Measurements from ENCODE around the gene METAP1.
"Not testable (repeated sequence)": the region's sequence is repeated elsewhere in the genome, so short reads cannot be mapped to it uniquely, and the experiment has no call there.

Gene METAP1

DNA sequence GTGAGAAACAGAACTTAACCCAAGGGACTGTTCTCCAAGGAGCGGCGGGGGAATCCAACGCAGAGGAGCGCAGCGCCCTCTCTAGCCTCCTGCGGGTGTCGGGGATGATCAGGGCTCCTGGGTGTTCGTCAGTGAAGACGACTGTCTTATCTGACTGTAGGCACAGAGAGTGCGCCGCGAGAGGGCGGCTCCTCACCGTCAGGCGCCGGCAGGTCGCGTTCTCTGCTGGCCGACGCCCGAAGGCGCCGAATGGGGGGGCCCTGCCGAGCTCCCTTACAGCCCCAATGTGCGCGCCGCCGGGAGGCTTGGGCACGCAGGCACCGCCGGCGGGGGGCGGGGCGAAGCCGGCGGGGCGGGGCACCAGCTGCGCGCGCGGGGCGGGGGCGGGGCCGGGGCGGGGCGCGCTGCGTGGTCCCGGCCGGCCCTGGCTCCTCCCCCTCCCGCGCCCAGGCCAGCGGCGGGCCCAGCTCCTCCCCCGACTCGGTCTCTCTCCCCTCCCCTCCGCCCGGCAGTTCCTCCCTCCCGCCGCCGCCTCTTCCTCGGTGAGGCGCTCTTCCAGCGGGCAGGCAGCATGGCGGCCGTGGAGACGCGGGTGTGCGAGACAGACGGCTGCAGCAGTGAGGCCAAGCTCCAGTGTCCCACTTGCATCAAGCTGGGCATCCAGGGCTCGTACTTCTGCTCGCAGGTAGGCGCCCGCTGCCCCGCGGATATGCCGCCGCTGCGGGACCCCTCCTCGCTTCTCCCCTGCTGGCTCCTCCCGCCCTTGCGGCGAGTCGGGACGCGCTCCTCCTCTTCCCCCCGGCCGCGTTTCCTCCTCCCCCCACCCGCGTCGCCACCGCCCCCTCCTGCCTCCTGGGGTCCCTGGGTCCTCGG is at the start of gene METAP1:
METAP1 (plus strand) TSS at position 539 of the 873 bp plus-strand sequence; CDS start at position 572, 33 bp downstream.
- DNase-seq (ENCODE audit: low spot score) = peak; percentile 98

DNA sequence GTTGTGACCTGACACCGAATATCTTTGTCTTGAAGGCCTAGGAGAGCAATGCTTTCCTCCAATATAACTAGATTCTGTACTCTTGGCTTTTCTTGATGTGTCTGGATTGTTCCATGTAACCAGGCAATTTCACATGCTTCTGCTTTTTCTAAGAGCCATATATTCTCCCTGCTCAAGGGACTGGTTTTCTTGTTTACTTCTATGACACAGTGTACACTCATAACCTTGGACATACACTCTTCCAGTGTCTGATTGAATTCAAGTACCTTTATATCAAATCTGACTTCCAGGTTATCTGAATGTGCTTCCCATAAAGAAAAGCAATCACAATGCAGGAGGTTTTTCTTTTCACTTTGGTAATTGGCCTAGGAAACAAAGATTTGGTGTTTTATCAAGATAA is 49.2 kb upstream of the METAP1 start:
- no peak for DNase-seq (ENCODE audit: low spot score)

DNA sequence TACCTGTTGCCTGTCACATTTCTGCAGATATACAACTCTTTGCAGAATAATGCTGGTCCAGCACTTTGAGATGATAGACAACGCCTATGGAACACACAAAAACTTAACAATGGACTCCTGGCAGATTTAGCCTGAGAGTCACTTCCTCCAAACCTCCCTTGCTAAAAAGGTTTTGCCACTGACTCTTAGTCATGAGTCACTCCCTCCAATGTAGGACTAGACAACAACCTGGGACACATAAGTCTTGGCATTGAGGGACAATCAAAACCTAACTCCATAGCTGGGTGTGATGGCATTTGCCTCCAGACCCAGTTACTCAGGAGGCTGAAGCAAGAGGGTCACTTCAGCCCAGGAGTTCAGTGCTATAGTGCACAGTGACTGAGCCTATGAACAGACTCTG is 44.6 kb upstream of the METAP1 start:
- DNase-seq (ENCODE audit: low spot score) = no peak

DNA sequence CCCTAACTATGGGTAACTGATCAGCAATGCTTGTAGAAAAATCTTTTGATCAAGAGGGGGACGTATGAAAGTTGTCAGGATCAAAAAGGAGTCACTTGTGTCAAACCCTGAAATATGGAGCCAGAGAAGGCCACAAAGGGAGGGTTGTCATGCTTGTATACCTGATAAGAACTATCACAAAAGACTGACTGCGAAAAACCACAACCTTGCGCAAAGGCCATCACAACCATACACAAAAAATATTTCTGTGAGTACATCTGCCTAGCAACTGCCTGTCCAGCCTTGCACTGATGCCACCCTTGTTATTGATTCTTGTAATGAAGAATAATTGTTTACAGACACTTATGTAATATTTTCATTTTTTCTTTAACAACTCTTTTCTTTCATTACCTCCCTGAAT is 43.8 kb upstream of the METAP1 start:
- DNase-seq (ENCODE audit: low spot score) = no peak

DNA sequence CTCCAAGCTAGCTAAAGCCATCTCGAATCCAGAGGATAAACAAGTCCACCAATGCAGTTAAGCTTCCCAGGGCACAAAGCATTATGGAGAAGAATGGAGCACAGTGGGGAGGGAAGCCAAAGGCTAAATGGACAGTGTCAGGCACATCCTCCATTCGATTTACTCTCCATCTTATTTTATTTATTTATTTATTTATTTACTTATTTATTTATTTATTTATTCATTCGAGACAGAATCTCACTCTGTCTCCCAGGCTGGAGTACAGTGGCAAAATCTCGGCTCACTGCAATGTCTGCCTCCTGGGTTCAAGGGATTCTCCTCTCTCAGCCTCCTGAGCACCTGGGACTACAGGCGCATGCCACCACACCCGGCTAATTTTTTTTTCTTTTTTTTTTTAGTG is 40.3 kb upstream of the METAP1 start:
- DNase-seq (ENCODE audit: low spot score) = no peak

DNA sequence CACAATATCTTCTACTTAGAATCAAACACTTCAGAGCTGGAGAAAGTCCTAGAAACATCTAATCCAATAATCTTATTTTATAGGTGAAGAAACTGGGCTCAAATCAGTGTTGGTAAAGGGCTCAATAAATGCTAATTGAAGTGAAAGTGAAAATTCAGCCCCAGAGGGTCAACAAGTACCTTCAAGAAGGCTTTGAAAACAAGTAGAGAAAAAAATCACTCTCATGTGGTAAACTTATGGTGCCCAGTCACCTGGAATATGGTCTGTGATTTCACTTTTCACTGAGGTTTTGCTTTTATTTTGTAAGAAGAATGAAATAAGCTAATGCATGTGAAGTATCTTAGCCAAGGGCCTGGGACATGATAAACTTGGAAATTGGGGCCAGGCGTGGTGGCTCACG is 37.5 kb upstream of the METAP1 start:
- DNase-seq (ENCODE audit: low spot score) = no peak

DNA sequence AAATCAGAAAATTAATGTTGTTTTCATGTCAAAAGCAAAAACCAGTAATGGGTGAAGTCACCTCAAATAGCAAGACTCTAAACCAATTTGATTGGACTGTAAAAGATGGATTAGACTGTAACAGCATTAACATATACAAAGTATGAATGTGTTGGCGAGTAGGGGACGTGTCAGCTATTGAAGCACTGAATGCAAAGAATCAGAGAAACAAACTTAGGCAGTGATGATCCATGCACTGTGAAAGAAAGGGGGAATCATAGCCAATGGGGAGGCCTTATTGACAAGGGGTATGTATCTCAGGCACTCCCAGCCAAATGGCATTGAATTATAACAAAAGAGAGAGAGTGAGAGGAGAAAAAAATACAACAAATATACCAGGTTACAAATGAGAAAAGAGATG is 36.1 kb upstream of the METAP1 start:
- no peak for DNase-seq (ENCODE audit: low spot score)

DNA sequence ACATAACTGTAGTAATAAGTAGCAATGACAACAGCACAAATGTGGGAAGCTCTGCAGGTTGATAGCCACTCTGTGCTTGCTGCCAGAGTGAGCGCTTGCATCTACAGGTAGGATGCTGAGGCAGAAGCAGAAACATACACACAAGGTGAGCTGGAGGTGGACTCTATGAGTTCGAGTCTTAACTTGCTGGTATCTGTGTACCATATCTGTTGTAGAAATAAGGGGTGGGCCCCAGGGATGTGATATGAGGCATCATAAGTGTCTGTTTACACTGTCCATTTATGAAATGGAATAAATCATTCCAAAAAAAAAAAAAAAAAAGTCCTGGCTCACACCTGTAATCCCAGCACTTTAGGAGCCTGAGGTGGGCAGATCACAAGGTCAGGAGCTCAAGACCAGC is 33.8 kb upstream of the METAP1 start:
- DNase-seq (ENCODE audit: low spot score) = no peak

DNA sequence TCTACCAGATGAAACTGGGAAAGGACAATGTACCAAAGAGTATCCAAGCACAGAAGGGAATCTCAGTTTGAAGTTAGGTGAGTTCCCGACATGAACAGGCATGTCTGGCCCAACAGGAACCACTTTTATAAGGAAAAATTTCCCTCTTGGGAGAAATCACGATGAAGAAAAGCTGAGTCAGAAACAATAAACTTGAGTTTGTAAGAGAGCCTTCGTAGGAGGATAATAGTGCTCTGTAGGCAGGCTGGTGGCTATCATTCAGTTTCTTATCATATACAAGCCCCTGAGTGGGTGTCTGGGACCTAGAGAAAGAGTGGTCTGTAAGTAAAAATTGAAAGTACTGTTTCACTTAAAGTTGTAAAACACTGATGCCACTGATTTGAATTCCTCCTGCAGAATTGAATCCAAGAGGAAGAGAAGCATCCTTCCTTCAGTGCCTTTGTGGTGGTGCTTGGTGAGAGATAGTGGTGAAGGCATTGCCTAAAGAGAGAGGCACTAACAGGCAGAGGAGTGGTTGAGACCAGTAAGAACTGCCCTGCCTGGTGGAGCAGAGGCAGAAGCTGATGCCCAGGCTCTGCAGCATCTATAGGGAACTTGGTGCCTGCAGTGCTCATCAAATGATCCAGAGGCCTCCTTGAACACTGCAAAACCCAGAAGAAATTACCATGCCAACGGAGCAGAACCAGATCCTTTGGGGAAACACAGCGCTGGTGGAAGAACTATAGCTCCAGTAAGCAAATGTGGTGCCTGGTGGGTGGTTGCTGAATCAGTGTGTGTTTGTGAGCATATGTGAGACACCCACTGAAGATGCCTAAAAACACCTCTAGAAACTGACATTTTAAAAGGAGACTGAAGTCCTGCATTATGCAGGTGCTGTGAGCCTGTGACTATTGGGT is 31.7 kb upstream of the METAP1 start:
- DNase-seq (ENCODE audit: low spot score) = no peak

DNA sequence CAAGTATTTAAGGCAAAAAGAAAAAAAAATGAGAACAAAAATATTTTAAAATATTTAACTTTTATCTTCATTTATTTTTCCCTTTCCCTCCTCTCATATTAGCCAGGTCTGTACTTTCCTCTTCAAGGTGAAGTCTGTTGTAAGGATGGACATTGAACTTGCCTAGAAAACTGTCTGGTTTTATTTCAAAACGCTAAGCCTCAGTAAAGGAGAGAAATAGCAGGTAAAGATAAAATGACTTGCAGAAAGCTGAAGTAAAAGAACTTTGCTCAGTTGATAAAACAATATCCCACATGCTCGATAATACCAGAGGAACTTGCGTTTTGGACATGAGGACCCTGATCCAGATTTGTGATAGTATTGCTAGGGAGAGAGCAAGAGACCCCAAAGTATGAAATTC is 28.6 kb upstream of the METAP1 start:
- DNase-seq (ENCODE audit: low spot score) = no peak

DNA sequence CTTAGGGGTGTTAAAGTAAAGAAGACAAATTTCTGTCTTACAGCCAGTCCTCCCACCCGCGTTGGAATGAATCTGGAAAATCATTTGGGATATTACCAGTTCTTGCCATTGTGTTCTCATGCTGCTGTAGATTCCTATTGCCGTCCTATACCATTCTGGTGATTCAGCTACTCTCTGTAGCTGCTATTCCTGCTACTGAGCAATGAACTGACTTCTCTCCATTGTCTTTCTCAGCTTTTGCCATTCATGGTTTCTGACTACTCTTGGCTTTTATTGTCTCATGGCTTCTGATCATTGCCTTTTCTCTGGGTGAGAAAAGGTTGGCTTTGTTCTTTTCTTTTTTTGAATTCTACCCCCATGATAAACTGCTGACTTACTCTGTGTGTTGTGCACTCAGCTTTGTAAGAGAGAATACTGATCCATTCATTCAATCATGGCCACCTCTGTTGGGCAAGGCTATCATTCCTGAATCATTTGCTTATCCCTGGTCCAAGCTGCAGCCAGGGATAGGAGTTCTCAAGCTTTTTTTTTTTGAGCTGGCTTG is 27.7 kb upstream of the METAP1 start:
- DNase-seq (ENCODE audit: low spot score) = no peak

DNA sequence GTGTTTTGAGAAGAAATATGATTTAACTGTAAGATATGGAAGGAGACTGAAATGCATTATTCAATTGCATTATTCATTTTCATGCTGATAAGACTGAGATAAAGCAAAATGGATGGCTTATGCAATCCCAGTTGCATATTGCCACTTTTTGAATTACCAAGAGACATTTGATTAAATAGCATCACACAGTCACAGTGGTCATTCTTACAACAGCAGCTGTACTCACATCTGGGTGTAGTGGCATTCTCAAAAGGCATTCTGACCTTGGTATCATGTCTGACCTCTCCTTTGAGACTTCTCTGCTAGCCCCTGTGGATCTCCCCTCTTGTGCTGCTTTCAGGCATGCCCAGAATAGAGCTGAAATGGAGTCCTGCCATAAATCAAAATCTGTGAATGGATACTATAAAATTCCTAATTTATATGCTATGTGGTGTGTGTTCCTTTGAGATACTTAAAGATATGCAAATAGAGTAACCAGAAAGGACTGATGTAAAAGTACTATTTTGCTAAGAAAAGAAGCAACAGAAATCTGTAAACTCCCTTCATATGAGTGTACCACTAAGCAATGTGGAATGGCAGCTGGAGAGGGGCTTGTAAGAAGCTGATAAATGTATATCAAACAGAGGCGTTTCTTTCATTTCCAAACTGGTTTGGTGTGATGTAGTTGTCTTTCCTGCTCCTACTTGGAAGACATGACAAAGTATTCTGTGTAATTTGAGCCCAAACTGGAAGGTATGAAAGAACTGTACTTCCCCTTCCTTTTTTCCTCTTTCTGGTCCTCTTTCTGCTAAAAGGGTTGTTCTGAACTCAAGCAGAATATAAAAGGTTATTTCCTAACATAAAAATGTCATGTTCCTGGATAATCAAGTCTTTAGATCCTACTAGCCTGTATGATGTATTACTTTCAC is 25.4 kb upstream of the METAP1 start:
- no peak for DNase-seq (ENCODE audit: low spot score)

DNA sequence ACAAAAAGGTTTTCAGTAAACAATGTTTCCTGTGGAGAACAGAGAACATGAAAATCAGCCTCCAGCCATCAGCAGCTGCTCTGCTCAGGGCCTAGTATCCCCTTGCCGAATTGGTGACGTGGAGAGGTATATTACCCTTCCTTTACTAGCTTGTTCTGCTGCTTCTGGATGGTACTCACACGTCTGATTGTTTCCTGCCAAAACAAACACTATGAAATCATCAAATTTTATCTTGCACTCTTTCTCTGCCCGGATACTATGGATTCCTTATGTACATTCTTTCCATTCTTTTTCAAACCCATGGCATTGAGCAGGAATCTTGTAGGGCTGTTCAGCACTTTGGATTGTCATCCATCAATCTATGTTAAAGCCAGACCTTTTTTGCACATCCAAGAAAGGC is 18.8 kb upstream of the METAP1 start:
- no peak for DNase-seq (ENCODE audit: low spot score)

DNA sequence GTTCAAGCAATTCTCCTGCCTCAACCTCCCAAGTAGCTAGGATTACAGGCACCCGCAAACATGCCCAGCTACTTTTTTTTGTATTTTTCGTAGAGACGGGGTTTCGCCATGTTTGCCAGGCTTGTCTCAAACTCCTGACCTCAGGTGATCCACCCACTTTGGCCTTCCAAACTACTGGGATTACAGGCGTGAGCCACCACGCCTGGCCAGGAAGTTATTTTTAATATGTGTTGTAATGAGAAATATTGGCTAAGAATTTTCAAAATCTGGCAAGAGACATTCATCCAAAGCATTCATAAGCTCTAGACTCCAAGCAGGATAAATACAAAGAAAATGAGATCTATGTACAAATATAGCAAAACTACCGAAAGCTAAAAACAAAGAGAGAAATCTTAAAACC is 18.0 kb upstream of the METAP1 start:
- DNase-seq (ENCODE audit: low spot score) = no peak

DNA sequence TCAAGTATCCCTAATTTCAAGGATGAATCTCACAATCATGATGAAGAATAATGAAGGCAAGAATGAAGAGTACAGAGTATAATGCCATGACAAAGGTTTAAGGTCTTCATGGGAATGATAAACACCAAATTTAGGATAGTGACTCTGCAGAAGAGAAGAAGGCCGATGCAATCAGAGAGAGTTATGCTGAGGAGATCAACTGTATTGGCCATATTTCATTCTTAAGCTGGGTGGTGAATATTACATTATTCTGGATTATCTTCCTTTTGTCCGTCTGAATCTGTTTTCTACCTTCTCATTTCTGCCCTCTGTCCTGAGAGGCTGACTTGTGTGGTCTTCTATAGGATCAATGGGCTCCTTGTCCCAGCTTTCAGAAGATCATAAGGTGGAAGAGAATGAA is 7.8 kb upstream of the METAP1 start:
- no peak for DNase-seq (ENCODE audit: low spot score)

DNA sequence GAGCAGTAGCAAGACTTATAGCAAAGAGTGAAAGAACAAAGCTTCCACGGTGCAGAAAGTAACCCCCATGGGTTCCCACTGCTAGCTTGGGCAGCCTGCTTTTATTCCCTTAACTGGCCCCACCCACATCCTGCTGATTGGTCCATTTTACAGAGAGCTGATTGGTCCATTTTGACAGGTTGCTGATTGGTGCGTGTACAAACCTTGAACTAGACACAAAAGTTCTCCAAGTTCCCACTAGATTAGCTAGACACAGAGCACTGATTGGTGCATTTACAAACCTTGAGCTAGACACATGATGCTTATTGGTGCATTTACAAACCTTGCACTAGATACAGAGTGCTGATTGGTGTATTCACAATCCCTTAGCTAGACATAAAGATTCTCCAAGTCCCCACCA is 2.7 kb upstream of the METAP1 start:
- not testable (repeated sequence) for DNase-seq (ENCODE audit: low spot score)

DNA sequence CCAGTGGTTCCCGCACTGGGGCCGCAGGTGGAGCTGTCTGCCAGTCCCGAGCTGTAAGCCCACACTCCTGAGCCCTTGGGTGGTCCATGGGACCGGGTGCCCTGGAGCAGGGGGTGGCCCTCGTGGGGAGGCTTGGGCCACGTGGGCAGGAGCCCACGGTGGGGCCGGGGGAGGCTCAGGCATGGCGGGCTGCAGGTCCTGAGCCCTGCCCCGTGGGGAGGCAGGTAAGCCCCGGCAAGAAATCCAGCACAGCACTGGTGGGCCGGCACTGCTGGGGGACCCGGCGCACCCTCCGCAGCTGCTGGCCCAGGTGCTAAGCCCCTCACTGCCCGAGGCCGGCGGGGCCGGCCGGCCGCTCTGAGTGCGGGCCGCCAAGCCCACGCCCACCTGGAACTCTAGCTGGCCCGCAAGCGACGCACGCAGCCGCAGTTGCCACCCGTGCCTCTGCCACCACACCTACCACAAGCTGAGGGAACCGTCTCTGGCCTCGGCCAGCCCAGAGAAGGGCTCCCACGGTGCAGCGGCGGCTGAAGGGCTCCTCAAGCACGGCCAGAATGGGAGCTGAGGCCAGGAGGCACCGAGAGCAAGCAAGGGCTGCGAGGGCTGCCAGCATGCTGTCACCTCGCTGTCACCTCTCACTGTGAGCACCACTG is 2.0 kb upstream of the METAP1 start:
- DNase-seq (ENCODE audit: low spot score) = no peak

DNA sequence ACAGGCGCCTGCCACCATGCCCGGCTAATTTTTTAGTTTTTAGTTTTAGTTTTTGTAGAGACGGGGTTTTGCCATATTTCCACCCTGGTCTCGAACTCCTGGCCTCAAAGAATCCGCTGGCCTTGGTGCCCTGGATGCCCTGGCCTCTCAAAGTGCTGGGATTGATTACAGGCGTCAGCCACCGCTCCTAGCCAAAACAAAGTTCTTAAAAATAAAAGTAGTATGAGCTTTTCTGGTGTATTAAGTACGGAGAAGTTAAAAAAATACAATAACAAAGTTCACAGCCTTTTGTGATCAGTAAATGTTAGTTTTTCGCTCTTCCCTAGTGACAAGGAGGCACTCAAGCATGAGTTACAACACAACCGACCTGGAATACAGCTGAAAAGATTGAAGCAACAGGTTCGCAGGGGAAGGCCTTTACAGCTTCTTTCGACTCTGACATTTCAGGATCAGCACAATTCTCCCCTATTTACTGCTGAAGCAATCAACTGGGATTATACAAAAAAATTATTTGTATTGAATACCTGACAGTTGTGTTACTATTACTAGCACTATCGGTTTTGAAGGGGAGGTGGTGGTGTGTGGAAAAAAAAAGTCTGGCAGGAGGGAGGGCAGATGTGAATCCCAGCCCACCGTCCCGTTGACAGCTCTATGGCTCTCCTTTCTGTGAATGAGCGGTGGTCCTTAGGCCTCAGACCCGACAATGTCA is 893 bp upstream of the METAP1 start:
- DNase-seq (ENCODE audit: low spot score) = no peak

DNA sequence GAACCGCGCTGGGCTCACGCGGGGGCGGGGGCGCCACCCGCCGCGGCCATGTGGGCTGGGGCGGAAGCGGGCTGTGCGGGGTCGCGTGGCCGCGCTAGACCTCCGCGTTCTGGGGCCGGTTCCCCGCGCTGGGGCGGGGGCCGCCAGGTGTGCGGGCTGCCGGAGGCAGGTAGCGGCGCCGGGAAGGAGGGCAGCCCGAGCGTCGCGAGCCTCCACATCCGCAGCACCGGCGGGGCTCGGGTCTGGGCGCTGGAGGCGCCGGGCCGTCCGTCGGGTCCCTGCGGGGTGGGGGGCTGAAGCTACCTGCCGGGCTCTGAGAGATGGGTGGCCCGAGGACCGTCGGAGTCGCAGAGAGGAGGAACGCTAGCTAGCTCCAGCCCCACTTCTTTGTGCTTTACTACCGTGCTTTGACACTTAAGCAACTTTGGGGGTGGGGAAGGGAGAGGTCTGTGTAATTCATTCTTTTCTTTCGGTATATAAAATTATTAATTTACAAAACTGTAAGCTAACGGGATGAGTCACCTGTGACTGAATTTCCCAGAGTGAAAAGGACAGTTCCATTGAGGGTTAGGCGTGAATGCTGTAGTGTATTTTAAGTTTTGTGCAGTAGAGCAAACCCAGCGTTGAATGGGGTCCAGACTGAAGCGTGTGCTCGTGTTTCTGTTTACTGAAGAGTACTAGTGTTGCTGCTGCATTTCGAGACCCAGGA is 689 bp downstream of the METAP1 start:
- DNase-seq (ENCODE audit: low spot score) = peak; percentile 14

DNA sequence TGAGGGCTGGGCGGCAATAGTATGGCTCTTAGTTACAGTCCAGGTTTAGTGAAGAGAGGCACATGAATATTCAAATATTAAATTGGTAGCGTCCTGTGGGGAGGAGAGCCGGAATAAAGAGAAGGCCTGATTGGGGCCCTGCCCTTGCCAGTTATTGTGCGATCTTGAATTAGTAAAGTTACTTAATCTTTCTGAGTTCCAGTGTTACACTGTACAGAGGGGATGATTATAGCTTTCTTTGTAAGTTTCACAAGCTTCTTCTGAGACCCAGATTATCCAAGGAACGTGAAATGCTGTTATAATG is 1.2 kb downstream of the METAP1 start:
- DNase-seq (ENCODE audit: low spot score) = no peak
